Activated CD4-positive, alpha-beta T cell treated with anti-CD3 and anti-CD28 coated beads, Interleukin-2, amount 10 ng/mL, durations not matched to agents 24 days and 14 days (primary cell): ENCODE measurements around the gene HOXC13. TPM values are rescaled to one million over a fixed set of nuclear protein-coding genes. Genes with fewer than 3 reads are reported as not detected.

Experiments
- total RNA-seq: library from RNA; stranded (reverse); gene quantifications from 2 replicates; pipeline ENCODE4 v1.2.3, GENCODE V29; 2022

Gene HOXC13
- total RNA-seq, 1 donor from 2014 or later: not detected

Other genes starting within 250 kb of the HOXC13 start
- gene CALCOCO1, start 211.4 kb upstream of the HOXC13 start, total RNA-seq: 14.5 and 15.2 TPM in 2 replicates
- not detected in 2 replicates for gene CISTR, start 186.9 kb upstream of the HOXC13 start, total RNA-seq
- gene HOXC12, start 16.1 kb downstream of the HOXC13 start, total RNA-seq: not detected in 2 replicates
- gene HOXC11, start 34.3 kb downstream of the HOXC13 start, total RNA-seq: not detected in 2 replicates
- gene HOTAIR, start 36.1 kb downstream of the HOXC13 start, total RNA-seq: not detected in 2 replicates
- gene HOXC10, start 46.3 kb downstream of the HOXC13 start, total RNA-seq: not detected in 2 replicates
- not detected in 2 replicates for gene HOXC9, start 61.3 kb downstream of the HOXC13 start, total RNA-seq
- gene HOXC8, start 70.2 kb downstream of the HOXC13 start, total RNA-seq: not detected in 2 replicates
- not detected in 2 replicates for gene HOXC6, start 89.6 kb downstream of the HOXC13 start, total RNA-seq
- gene HOXC5, start 94.2 kb downstream of the HOXC13 start, total RNA-seq: not detected in 2 replicates
- gene HOXC4, start 115.0 kb downstream of the HOXC13 start, total RNA-seq: not detected in 2 replicates